ENCODE measurements around the gene HHATL. TPM values are rescaled to one million over a fixed set of nuclear protein-coding genes. Genes with fewer than 3 reads are reported as not detected.

Gene HHATL
- total RNA-seq, 1 experiment from 2014 or later, result not detected

GRCh38 chr3:42734263-42734860, 31.8 kb upstream of the HHATL start:
- CTCF ChIA-PET, result no interaction called here
- TF ChIP-seq CTCF (conservative IDR thresholded peaks at IDR 0.05; ENCODE audit: low read depth, low read length), result no peak
- no peak for TF ChIP-seq EZH2 (IDR thresholded peaks at IDR 0.05; ENCODE audit: borderline replicate concordance, low read depth, low read length, poor library complexity, severe bottlenecking)
- Histone ChIP-seq H3K4me3 (ENCODE audit: low read depth, low read length, poor library complexity, severe bottlenecking) (no peak overlapping the region), H3K36me3 (ENCODE audit: insufficient read depth, low read length, poor library complexity, severe bottlenecking) (no peaks in the 10 kb centered on the region), H3K4me1 (ENCODE audit: insufficient read depth, low read length, poor library complexity, severe bottlenecking) (no peaks in the 10 kb centered on the region), H3K27ac (ENCODE audit: low read depth, low read length, poor library complexity, severe bottlenecking) (no peak overlapping the region), H3K27me3 (replicated peaks; ENCODE audit: insufficient read depth, low read depth, low read length, poor library complexity) (no peaks in the 10 kb centered on the region), H3K9me3 (ENCODE audit: low read depth, low read length, poor library complexity, severe bottlenecking) (no peaks in the 10 kb centered on the region)
- DNase-seq (ENCODE audit: low spot score), result no peak
- POLR2A ChIA-PET (ENCODE audit: low non-redundant PET), result no interaction called here
- intact Hi-C loops (cut with micrococcal nuclease; ENCODE audit: unreplicated experiment), result no loop called here
- no TSS peak for BruUV-seq (replicated peaks)

DNA sequence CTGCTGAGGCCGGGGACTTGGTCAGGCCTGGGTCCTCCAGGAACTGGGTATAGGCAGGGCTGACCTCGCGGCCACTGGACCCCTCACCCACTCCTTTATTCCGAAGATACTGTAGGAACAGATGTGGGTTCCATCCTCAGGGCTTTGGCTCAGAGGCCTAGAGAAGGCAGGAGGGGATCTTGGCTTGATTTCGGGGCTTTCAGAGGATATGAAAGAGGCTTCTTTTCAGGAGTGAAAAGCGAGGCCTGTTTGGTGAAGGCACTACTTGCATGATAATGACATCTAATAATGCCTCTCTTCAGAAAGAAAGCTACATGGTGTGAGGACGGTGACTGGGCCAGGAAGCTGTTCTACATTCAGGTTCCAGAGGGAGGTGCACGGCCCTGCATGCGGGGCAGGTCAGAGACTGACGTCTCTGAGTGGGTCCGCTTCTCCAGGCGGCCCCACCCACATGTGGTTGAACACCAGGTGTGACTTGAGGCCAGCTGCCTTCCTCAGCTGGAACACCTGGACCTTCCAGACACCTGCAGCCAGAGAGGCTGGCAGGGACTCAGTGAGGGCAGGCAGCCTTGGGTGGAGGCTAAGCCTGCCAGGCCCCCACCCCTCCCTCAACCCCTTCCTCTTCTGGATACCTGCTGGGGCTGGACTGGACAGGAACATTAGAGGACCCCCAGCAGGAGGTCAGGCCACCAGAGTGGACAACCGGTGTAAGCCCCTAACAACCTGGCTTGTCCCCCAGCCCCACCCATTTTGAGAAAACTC, 31.1 kb upstream of the HHATL start:
- POLR2A ChIA-PET (ENCODE audit: low non-redundant PET), result no interaction called here
- BruUV-seq (replicated peaks), result no TSS peak
- no peak for TF ChIP-seq EZH2 (IDR thresholded peaks at IDR 0.05; ENCODE audit: borderline replicate concordance, low read depth, low read length, poor library complexity, severe bottlenecking)
- TF ChIP-seq CTCF (conservative IDR thresholded peaks at IDR 0.05; ENCODE audit: low read depth, low read length), result no peak
- intact Hi-C loops (cut with micrococcal nuclease; ENCODE audit: unreplicated experiment), result no loop called here
- CTCF ChIA-PET, result no interaction called here
- DNase-seq (ENCODE audit: low spot score), result no peak
- Histone ChIP-seq H3K27me3 (replicated peaks; ENCODE audit: insufficient read depth, low read depth, low read length, poor library complexity) (no peaks in the 10 kb centered on the region), H3K4me3 (ENCODE audit: low read depth, low read length, poor library complexity, severe bottlenecking) (no peak overlapping the region), H3K4me1 (ENCODE audit: insufficient read depth, low read length, poor library complexity, severe bottlenecking) (no peaks in the 10 kb centered on the region), H3K9me3 (ENCODE audit: low read depth, low read length, poor library complexity, severe bottlenecking) (no peaks in the 10 kb centered on the region), H3K27ac (ENCODE audit: low read depth, low read length, poor library complexity, severe bottlenecking) (no peak overlapping the region), H3K36me3 (ENCODE audit: insufficient read depth, low read length, poor library complexity, severe bottlenecking) (no peaks in the 10 kb centered on the region)

DNA sequence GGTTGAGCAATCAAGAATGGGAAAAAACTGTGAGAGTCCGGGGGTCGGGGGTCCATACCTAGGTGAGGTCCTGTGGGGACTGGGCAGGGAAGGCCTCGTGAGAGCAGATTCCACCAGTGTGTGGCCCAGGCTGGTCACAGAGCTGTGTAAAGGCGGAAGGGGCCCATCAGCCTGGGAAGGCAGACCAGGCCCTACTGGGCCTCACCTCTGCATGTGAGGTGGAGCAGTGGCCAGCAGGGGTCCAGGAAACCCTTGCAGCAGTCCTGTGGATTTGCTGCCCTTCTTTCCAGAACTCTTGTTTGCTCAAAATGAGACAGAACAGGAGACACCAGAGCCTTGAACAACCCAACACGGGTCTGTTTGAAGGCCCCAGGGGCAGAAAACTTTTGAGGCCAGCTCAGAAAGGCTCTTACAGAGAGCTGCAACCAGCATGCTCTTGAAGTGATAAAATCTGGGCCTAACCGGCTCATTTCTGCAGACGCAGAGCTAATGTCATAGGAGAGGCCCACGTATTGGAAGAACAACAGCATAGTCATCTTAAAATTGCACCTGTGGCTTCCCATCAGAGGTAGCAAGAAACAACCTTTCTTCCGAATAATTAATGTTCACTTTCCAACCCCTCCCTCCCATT, 30.3 kb upstream of the HHATL start:
- Histone ChIP-seq H3K36me3 (ENCODE audit: insufficient read depth, low read length, poor library complexity, severe bottlenecking) (no peaks in the 10 kb centered on the region), H3K4me1 (ENCODE audit: insufficient read depth, low read length, poor library complexity, severe bottlenecking) (no peaks in the 10 kb centered on the region), H3K27me3 (replicated peaks; ENCODE audit: insufficient read depth, low read depth, low read length, poor library complexity) (no peaks in the 10 kb centered on the region), H3K4me3 (ENCODE audit: low read depth, low read length, poor library complexity, severe bottlenecking) (no peak overlapping the region), H3K27ac (ENCODE audit: low read depth, low read length, poor library complexity, severe bottlenecking) (no peak overlapping the region), H3K9me3 (ENCODE audit: low read depth, low read length, poor library complexity, severe bottlenecking) (no peaks in the 10 kb centered on the region)
- intact Hi-C loops (cut with micrococcal nuclease; ENCODE audit: unreplicated experiment), result no loop called here
- CTCF ChIA-PET, result no interaction called here
- POLR2A ChIA-PET (ENCODE audit: low non-redundant PET), result no interaction called here
- BruUV-seq (replicated peaks), result no TSS peak
- TF ChIP-seq CTCF (conservative IDR thresholded peaks at IDR 0.05; ENCODE audit: low read depth, low read length) (no peak), EZH2 (IDR thresholded peaks at IDR 0.05; ENCODE audit: borderline replicate concordance, low read depth, low read length, poor library complexity, severe bottlenecking) (no peak)
- no peak for DNase-seq (ENCODE audit: low spot score)
